ENCODE results near the gene PRELP. TPM values are rescaled to one million over a fixed set of nuclear protein-coding genes. Genes with fewer than 3 reads are reported as not detected.

PRELP gene
- total and polyA plus RNA-seq, 2 donors, result 0.09 to 7.5 TPM

DNA sequence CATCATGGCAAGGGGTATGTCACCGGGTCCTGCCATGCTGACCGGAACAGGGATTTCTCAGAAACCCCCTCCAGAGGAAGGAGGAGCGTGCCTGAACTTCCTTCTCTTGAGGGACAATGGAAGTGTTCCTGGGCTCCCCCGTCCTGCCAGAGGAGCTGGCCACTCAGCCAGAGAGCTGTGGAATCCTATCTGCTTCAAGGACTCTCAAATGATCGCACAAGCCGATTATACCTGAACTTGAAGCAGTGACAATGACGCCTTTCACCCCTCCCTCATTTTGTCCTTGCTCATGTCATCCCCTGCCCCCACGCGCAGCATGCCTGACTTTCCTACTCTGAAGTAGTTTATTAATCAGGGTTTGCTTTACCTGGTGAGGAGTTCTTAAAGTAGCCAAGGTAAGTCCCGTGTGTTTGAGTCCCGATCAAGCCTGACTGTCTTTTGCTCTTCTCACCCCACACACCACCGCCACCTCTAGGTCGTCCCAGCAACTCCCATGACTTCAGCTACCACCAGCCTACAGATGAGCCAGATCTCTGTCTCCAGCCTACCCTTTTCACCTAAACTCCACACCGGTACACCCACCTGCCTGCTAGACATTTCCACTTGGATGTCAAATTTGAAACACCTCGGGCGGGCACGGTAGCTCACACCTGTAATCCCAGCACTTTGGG, 25.0 kb upstream of the PRELP start:
- no peak overlapping the region for H3K27ac ChIP-seq (ENCODE audit: low read depth in 1 of 2, low read length in 1 of 2)
- H3K4me1 ChIP-seq (ENCODE audit: control insufficient read depth in 2 of 2, insufficient read depth in 2 of 2, low read length in 2 of 2), result peaks cover 0 to 5% of the 10 kb centered on the region in 2 donors
- H3K36me3 ChIP-seq (ENCODE audit: control insufficient read depth in 2 of 2, insufficient read depth in 2 of 2, low read length in 1 of 2), result no peaks in the 10 kb centered on the region
- no peak overlapping the region for H3K4me3 ChIP-seq (ENCODE audit: low read length in 2 of 2)
- peaks cover 2 to 27% of the 10 kb centered on the region in 2 donors for H3K27me3 ChIP-seq (ENCODE audit: control insufficient read depth in 2 of 2, insufficient read depth in 1 of 2, low read length in 1 of 2)
- H3K9me3 ChIP-seq (ENCODE audit: control insufficient read depth in 2 of 2, insufficient read depth in 1 of 2, low read length in 1 of 2), result no peaks in the 10 kb centered on the region
- DNase-seq (ENCODE audit: low read depth in 6 of 9, low spot score in 9 of 9), result no peak
- WGBS, result 88% methylated on average over 17 of the region's 17 CpGs

DNA sequence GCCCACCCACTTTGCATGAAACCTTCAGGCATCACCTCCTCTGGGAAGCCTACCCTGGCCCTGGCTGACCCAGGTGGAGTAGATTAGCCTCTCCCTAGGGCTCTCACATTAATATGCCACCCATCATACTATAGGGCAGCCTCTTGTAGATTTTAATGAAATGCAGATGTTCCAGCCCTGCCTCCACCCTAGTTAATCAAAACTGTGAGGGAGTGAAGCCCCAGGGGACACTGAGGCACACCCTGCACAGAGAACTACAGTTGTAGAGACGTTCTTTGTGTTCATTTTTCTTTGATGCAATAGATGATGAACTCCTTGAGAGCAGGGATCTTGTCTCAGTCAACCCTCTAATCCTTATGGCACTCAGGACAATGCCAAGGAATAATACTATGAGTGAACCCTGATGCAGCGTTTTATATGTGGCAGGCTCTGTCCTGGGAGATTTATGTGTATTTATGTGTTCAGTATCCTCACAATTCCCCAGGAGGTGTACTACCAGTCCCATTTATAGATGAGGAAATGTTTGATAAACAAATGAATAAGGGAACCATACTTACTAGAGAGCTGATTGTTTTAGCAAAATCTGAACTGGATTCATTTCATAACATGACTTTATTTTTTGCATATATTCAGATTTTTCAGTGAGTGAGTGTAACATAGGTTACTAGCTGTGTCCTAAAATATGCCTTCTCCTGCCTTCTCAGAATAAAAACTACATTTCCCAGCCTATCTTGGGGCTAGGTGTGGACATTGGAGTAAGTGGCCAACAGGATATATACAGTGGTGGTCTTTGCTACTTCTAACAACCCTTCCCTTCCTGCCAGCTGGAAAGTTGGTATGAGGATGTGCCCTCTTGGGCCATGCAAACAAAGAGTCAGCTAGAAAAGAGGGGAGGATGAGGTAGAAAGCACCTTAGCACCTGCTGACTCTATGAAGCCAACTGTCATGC, 23.5 kb upstream of the PRELP start:
- peaks cover 2 to 25% of the 10 kb centered on the region in 2 donors for H3K27me3 ChIP-seq (ENCODE audit: control insufficient read depth in 2 of 2, insufficient read depth in 1 of 2, low read length in 1 of 2)
- DNase-seq (ENCODE audit: low read depth in 6 of 9, low spot score in 9 of 9), result no peak
- 70% methylated on average over 2 of the region's 2 CpGs for WGBS

DNA sequence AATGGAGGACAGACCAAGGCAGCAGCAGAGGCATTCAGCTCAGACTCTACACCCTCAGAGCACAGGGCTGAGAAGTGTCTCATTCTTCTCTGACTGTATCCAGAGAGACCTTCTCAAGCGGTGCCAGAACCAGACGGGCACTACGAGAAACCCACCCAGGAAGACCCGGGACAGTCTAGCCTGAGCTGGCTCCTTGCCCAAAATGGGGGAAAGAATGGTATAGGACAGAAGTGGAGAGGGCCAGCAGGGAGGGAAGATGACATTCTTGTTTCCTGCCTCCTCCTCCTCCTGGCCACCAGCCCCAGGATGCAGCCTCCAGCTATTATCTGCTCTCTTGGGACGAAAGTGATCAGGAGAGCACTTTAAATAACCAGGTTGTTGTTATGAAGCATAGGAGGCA, 22.6 kb upstream of the PRELP start:
- no peak for DNase-seq (ENCODE audit: low read depth in 6 of 9, low spot score in 9 of 9)
- H3K36me3 ChIP-seq (ENCODE audit: control insufficient read depth in 2 of 2, insufficient read depth in 2 of 2, low read length in 1 of 2), result no peaks in the 10 kb centered on the region
- H3K4me1 ChIP-seq (ENCODE audit: control insufficient read depth in 2 of 2, insufficient read depth in 2 of 2, low read length in 2 of 2), result peaks cover 0 to 5% of the 10 kb centered on the region in 2 donors
- no peak overlapping the region for H3K4me3 ChIP-seq (ENCODE audit: low read length in 2 of 2)
- H3K9me3 ChIP-seq (ENCODE audit: control insufficient read depth in 2 of 2, insufficient read depth in 1 of 2, low read length in 1 of 2), result no peaks in the 10 kb centered on the region
- no peak overlapping the region for H3K27ac ChIP-seq (ENCODE audit: low read depth in 1 of 2, low read length in 1 of 2)
- H3K27me3 ChIP-seq (ENCODE audit: control insufficient read depth in 2 of 2, insufficient read depth in 1 of 2, low read length in 1 of 2), result peaks cover 2 to 25% of the 10 kb centered on the region in 2 donors
- WGBS, result 94% methylated on average over 5 of the region's 5 CpGs

More for the DNA sequence above, 23.5 kb upstream of the PRELP start:
- peaks cover 0 to 5% of the 10 kb centered on the region in 2 donors for H3K4me1 ChIP-seq (ENCODE audit: control insufficient read depth in 2 of 2, insufficient read depth in 2 of 2, low read length in 2 of 2)
- H3K9me3 ChIP-seq (ENCODE audit: control insufficient read depth in 2 of 2, insufficient read depth in 1 of 2, low read length in 1 of 2), result no peaks in the 10 kb centered on the region
- no peak overlapping the region for H3K27ac ChIP-seq (ENCODE audit: low read depth in 1 of 2, low read length in 1 of 2)
- no peak overlapping the region for H3K4me3 ChIP-seq (ENCODE audit: low read length in 2 of 2)
- H3K36me3 ChIP-seq (ENCODE audit: control insufficient read depth in 2 of 2, insufficient read depth in 2 of 2, low read length in 1 of 2), result no peaks in the 10 kb centered on the region

DNA sequence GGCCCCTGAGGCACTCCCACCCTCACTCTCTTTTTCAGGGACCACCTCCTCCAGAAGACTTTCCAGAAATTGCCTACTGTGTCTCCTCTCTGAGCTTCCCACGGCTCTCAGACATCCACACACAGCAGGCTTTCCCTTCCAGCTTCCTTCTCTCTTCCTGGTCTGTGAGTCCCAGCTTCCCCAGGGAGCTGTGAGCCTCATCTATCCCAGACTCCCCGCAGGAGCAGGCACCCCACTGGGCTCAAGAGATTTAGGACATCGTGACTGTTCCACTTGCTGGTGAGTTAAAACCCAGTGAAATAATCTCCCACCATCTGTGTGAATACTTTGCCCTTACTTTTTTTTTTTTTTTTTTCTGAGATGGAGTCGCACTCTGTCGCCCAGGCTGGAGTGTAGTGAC, 22.0 kb upstream of the PRELP start:
- no peaks in the 10 kb centered on the region for H3K36me3 ChIP-seq (ENCODE audit: control insufficient read depth in 2 of 2, insufficient read depth in 2 of 2, low read length in 1 of 2)
- peaks cover 0 to 3% of the 10 kb centered on the region in 2 donors for H3K4me1 ChIP-seq (ENCODE audit: control insufficient read depth in 2 of 2, insufficient read depth in 2 of 2, low read length in 2 of 2)
- H3K4me3 ChIP-seq (ENCODE audit: low read length in 2 of 2), result no peak overlapping the region
- 80% methylated on average over 5 of the region's 5 CpGs for WGBS
- no peaks in the 10 kb centered on the region for H3K9me3 ChIP-seq (ENCODE audit: control insufficient read depth in 2 of 2, insufficient read depth in 1 of 2, low read length in 1 of 2)
- peaks cover 2 to 21% of the 10 kb centered on the region in 2 donors for H3K27me3 ChIP-seq (ENCODE audit: control insufficient read depth in 2 of 2, insufficient read depth in 1 of 2, low read length in 1 of 2)
- no peak overlapping the region for H3K27ac ChIP-seq (ENCODE audit: low read depth in 1 of 2, low read length in 1 of 2)
- no peak for DNase-seq (ENCODE audit: low read depth in 6 of 9, low spot score in 9 of 9)

DNA sequence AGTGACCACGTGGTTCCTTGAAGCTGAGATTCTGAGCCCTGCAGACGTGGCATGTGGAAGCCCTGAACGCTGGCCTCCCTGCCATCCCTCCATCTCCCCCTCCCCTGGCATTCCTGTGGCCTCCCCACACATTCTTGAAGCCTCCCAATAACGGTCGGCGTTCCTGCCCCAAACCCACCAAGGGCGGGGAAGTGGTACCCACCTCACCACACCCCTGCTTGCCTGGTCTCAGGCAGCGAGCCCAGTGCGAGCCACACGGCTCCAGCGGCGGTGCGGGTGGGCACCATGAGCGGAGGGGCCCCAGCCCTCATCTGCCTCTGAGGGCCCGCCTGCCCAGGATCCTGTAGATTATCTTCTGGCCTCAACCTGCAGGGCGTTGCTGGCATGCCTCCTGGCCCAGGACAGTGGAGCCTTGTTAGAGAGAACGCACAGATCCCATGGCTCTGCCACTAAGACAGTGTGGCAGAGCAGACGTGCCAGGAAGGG, 20.6 kb upstream of the PRELP start:
- no peaks in the 10 kb centered on the region for H3K36me3 ChIP-seq (ENCODE audit: control insufficient read depth in 2 of 2, insufficient read depth in 2 of 2, low read length in 1 of 2)
- H3K27ac ChIP-seq (ENCODE audit: low read depth in 1 of 2, low read length in 1 of 2), result no peak overlapping the region
- H3K4me3 ChIP-seq (ENCODE audit: low read length in 2 of 2), result no peak overlapping the region
- H3K9me3 ChIP-seq (ENCODE audit: control insufficient read depth in 2 of 2, insufficient read depth in 1 of 2, low read length in 1 of 2), result no peaks in the 10 kb centered on the region
- DNase-seq (ENCODE audit: low read depth in 6 of 9, low spot score in 9 of 9), result no peak
- H3K4me1 ChIP-seq (ENCODE audit: control insufficient read depth in 2 of 2, insufficient read depth in 2 of 2, low read length in 2 of 2), result peaks cover 0 to 3% of the 10 kb centered on the region in 2 donors
- WGBS, result 93% methylated on average over 18 of the region's 18 CpGs
- H3K27me3 ChIP-seq (ENCODE audit: control insufficient read depth in 2 of 2, insufficient read depth in 1 of 2, low read length in 1 of 2), result peaks cover 0 to 17% of the 10 kb centered on the region in 2 donors

DNA sequence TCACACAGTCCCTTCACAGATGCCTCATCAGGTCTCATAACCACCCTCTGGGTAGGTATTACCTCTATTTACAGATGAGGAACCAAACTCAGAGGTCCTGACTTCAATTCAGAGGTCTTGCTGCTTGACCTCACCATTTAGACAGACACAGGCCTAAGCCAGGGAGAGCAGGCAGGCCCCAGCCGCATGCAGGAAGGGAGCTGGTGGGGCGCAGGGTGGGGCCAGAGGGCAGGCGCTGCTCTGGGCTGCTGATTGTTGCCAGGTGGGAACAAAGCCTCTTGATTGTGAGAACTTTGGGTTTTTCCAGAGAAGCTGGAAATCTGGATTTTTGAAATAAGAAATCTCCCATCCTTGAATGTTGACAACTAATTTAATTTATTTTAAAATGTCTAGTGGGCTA, 19.9 kb upstream of the PRELP start:
- WGBS, result 97% methylated on average over 3 of the region's 3 CpGs
- H3K4me1 ChIP-seq (ENCODE audit: control insufficient read depth in 2 of 2, insufficient read depth in 2 of 2, low read length in 2 of 2), result no peaks in the 10 kb centered on the region
- H3K4me3 ChIP-seq (ENCODE audit: low read length in 2 of 2), result no peak overlapping the region
- no peaks in the 10 kb centered on the region for H3K9me3 ChIP-seq (ENCODE audit: control insufficient read depth in 2 of 2, insufficient read depth in 1 of 2, low read length in 1 of 2)
- no peak for DNase-seq (ENCODE audit: low read depth in 6 of 9, low spot score in 9 of 9)
- H3K36me3 ChIP-seq (ENCODE audit: control insufficient read depth in 2 of 2, insufficient read depth in 2 of 2, low read length in 1 of 2), result no peaks in the 10 kb centered on the region
- peaks cover 0 to 11% of the 10 kb centered on the region in 2 donors for H3K27me3 ChIP-seq (ENCODE audit: control insufficient read depth in 2 of 2, insufficient read depth in 1 of 2, low read length in 1 of 2)
- H3K27ac ChIP-seq (ENCODE audit: low read depth in 1 of 2, low read length in 1 of 2), result no peak overlapping the region

DNA sequence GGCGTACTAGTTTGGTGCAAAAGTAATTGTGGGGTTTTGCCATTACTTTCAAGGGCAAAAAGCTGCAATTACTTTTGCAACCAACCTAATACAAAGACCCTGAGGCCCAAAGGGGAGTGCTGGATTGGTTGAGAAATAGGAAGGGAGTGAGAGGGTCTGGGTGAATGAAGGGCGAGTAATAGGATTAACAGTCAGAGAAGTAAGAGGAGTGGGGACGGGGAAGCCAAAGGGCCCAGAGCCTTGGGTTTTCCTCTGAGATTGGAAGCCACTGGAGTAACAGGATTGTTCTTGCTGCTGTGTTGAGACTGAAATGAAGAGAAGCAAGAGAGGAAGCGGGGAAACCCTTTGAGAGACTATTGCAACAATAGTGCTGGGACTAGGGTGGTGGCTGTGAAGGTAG, 19.0 kb upstream of the PRELP start:
- DNase-seq (ENCODE audit: low read depth in 6 of 9, low spot score in 9 of 9), result no peak
- Histone ChIP-seq H3K4me1 (ENCODE audit: control insufficient read depth in 2 of 2, insufficient read depth in 2 of 2, low read length in 2 of 2) (no peaks in the 10 kb centered on the region), H3K27me3 (ENCODE audit: control insufficient read depth in 2 of 2, insufficient read depth in 1 of 2, low read length in 1 of 2) (peaks cover 0 to 10% of the 10 kb centered on the region in 2 donors), H3K4me3 (ENCODE audit: low read length in 2 of 2) (no peak overlapping the region), H3K27ac (ENCODE audit: low read depth in 1 of 2, low read length in 1 of 2) (no peak overlapping the region), H3K9me3 (ENCODE audit: control insufficient read depth in 2 of 2, insufficient read depth in 1 of 2, low read length in 1 of 2) (no peaks in the 10 kb centered on the region), H3K36me3 (ENCODE audit: control insufficient read depth in 2 of 2, insufficient read depth in 2 of 2, low read length in 1 of 2) (no peaks in the 10 kb centered on the region)
- WGBS, result 99% methylated on average over 4 of the region's 4 CpGs

DNA sequence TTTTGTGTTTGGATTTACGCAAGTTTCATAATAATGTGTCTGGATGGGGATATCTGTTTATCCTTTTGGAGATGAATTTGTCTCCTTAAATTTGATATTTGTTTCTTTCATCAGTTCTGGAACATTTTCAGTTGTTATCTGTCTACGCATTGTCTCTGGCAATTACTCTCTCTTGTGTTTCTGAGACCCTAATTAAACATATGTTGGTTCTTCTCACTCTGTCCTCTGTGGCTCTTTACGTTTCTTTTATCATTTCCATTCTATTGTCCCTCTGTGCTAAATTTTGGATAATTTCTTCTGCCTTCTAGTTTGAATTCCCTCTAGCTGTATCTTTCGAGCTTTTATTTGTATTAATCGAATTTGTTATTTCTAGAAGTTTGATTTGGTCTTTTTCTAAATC, 17.5 kb upstream of the PRELP start:
- H3K36me3 ChIP-seq (ENCODE audit: control insufficient read depth in 2 of 2, insufficient read depth in 2 of 2, low read length in 1 of 2), result no peaks in the 10 kb centered on the region
- H3K4me3 ChIP-seq (ENCODE audit: low read length in 2 of 2), result no peak overlapping the region
- H3K4me1 ChIP-seq (ENCODE audit: control insufficient read depth in 2 of 2, insufficient read depth in 2 of 2, low read length in 2 of 2), result no peaks in the 10 kb centered on the region
- DNase-seq (ENCODE audit: low read depth in 6 of 9, low spot score in 9 of 9), result no peak
- H3K27me3 ChIP-seq (ENCODE audit: control insufficient read depth in 2 of 2, insufficient read depth in 1 of 2, low read length in 1 of 2), result peaks cover 0 to 8% of the 10 kb centered on the region in 2 donors
- no peaks in the 10 kb centered on the region for H3K9me3 ChIP-seq (ENCODE audit: control insufficient read depth in 2 of 2, insufficient read depth in 1 of 2, low read length in 1 of 2)
- no peak overlapping the region for H3K27ac ChIP-seq (ENCODE audit: low read depth in 1 of 2, low read length in 1 of 2)
- 99% methylated on average over 5 of the region's 5 CpGs for WGBS

DNA sequence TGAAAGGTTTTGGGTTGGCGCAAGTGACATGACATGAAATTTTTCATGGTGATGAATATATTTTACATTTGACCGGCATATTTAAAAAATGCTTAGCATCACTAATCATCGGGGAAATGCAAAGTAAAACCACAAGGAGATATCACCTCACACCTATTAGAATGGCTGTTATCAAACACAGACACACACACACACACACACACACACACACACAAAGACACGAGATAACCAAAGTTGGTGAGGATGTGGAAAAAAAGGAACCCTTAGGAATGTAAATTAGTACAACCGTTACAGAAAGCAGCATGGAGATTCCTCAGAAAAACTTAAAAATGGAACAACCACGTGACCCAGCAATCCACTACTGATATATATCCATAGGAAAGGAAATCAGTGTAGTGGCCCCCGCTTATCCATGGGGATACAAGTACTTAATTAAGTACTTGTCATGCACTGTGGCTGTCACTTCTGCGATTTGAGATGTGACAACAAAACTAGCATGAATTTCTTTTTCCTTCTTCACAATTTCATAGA, 15.9 kb upstream of the PRELP start:
- H3K9me3 ChIP-seq (ENCODE audit: control insufficient read depth in 2 of 2, insufficient read depth in 1 of 2, low read length in 1 of 2), result no peaks in the 10 kb centered on the region
- peaks cover 0 to 22% of the 10 kb centered on the region in 2 donors for H3K27me3 ChIP-seq (ENCODE audit: control insufficient read depth in 2 of 2, insufficient read depth in 1 of 2, low read length in 1 of 2)
- H3K36me3 ChIP-seq (ENCODE audit: control insufficient read depth in 2 of 2, insufficient read depth in 2 of 2, low read length in 1 of 2), result no peaks in the 10 kb centered on the region
- no peak overlapping the region for H3K27ac ChIP-seq (ENCODE audit: low read depth in 1 of 2, low read length in 1 of 2)
- no peak for DNase-seq (ENCODE audit: low read depth in 6 of 9, low spot score in 9 of 9)
- no peak overlapping the region for H3K4me3 ChIP-seq (ENCODE audit: low read length in 2 of 2)
- WGBS, result 88% methylated on average over 8 of the region's 8 CpGs
- no peaks in the 10 kb centered on the region for H3K4me1 ChIP-seq (ENCODE audit: control insufficient read depth in 2 of 2, insufficient read depth in 2 of 2, low read length in 2 of 2)
